ENCODE data around the gene SPSB4.
"Not testable (repeated sequence)": the region's sequence is repeated elsewhere in the genome, so short reads cannot be mapped to it uniquely, and the experiment has no call there.

Gene SPSB4

DNA sequence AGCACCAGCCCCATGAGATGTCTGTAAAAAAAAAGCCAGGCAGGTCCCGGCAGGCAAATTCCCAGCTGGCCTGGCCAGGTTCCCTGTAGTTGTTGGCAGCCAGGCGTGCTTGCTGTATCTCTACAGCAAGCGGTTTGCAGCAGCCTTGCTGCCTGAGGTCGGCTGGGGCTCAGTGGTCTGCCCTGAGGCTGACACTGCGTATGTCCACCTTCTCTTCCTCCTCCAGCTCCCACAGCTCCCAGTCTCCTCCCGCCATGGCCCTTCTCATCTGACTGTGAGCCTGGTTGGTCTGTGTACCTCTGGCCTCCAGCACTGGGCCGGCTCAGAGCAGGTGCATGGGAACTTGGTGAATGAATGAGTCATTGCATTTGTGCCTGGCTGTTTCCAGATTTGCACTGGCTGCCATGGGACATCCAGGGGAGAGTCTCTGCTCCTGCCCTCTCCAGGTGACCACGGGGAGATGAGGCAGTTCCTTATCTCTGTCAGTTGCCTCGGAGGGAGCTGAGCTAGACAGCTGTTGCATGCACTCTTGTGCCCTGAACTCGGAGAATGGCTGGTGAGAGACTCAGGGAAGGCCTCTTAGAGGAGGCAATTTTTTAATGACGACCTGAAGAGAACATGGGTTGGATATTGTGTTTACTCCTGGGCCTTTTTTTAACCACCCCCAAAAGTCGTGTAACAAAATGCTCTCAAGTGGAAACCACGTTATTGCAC is 43.0 kb downstream of the SPSB4 start:
- peak in 28 of 58 donors; percentile 4 to 47 (median 20) for DNase-seq

DNA sequence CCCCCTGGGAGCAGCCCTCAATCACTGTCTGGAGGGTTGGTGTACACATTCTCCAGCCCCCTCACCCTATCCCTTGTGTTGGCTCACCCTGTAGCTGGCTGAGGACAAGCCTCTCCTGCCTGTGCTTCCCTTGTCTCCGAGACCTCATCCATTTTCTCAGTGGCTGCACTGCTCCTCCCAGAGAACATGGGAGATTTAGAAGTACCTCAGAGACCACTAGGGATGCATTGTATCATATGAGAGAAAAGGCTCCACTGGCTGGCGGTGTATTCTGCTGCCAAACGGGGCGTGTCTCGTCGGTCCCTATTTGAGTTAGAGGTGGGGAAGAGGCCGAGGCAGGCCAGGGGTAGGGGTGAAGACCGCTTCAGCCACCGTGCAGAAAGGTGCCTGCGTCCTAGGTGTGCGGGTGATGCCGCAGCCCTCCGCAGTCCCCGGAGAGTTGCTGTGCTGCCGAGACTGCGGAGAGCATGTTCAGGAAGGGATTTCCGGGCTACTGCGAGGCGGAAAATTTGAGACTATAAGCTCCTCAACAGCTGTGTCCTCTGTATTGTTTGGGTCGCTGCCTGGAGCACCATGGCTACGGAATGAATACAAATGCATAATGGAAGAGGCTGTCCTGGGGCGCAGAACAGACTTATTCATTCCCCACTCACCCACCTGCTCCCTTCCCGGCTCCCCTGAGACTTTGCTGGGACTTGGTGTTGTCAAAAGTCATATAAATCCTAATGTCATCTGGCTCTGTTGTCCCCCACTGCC is 43.8 kb downstream of the SPSB4 start:
- peak in 20 of 58 donors; percentile 7 to 66 (median 24) for DNase-seq

DNA sequence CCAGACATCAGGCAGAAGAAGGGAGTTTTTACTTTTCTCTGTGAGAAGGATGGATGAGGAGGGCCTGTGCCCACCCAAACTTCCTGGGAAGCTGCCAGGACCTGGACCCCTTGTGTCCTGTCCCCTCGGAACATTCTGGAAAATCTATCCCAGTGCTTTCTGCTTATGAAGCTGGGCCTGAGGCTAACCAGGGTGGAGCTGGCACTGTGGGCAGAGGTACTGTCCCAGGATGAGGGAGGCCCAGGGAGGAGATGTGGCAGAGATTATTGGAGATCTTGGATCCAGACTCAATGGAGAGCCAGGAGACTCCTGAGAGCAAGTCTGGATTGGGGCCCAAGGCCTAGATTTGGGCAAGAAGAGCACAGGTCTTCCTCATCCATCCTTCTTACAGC is 44.4 kb downstream of the SPSB4 start:
- no peak for DNase-seq

DNA sequence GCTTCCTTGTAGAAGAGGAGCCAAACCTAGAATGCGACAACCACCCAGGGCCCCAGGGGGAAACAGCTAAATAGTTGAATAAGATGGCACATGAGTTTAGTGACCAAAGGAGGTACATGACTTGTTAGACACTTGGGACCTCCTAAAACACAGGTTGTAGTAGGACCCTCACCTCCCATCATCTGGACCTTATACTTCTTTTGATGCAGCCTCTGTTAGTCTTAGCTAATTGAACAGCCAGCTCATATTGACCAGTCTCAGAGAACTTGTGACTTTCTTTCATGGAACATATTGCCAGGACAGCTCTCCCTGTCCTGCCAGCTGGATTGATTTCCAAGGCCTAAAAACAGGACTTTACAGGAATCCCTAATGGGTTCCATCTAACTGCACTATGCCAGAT is 45.0 kb downstream of the SPSB4 start:
- DNase-seq = no peak

DNA sequence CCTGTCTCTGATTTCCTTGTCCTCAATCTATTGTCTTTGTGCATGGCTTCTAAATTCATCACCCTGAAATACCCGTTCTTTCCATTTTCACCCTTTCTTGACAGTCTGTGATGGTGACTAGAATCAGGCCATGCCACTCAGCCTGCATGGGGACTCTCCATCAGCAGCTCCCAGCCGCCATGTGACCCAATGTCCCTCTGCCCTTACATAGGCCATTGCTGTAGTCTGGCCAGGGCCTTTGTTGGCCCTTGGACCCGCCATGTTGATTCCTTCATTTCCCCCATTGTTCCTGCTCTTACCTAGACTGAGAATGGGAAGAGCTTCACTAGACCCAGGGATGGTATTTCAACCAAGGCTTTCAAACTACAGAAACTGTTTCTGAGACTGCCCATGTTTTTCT is 45.8 kb downstream of the SPSB4 start:
- DNase-seq = no peak

DNA sequence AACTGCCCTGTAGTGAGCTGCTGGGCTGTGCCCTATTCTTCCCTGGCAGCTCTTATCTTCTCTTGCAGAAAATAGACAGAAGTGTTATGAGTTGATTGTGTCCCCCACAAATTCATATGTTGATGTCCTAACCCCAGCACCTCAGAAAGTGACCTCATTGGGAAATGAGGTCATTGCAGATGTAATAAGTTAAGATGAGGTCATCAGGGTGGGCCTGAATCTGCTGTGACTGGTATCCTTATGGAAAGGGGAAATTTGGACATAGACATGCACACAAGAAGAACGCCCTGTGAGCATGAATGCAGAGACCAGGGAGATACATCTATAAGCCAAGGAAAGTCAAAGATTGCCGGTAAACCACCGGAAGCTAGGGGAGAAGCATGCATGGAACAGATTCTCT is 49.0 kb downstream of the SPSB4 start:
- DNase-seq = no peak

DNA sequence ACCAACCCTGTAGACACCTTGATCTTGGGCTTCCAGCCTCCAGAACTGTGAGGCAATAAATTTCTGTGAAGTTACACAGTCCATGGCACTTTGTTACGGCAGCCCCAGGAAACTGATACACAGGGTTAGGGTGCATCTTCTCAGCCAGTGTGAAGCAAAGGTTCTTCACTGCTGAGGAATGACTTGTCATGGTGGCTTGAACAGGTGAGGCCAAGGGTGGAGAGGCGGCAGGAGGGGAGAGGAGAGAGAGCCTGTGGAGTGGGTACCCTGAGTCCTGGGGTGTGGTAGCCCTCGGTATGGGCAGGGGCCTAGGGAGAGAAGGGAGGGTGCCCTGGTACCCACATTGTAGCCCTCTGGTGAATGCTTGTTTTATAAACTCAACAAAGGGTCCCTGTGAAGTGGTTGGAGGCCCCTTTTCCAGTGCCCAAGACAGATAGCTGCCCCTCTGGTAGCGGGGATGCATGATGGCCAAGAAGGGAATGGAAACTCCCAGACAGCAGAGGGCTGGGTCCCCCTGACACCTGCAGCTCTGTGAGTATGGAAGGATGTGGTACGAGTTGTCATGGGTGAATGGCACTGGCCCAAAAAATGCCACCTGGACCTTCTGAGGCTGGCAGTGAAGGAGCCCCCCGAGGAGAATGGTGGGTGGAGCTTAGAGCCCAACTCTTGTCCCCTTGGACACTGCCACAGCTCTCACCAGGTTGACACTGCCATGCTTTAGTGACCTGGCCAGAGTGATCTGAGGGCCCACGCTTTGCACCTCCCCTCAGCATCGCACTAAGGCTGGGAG is 49.6 kb downstream of the SPSB4 start:
- DNase-seq = no peak

DNA sequence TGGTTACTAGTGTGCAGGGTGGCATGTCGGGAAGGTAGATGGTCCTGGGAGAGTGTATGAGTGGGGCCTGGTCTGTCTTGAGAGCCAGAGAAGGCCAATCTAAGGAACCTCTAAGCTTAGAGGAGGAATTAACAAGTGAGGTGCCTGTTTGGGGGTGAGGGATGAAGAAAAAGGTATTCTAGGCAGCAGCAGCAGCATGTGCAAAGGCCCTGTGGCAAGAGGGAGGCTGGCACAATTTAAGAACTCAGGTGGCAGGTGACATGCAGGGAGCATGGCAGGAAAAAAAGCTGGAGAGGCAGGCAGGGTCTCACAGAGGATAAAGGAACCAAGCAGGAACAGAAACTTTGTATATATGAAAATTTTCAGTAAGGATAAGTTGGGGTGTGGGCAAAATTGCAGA is 51.2 kb downstream of the SPSB4 start:
- DNase-seq = no peak

DNA sequence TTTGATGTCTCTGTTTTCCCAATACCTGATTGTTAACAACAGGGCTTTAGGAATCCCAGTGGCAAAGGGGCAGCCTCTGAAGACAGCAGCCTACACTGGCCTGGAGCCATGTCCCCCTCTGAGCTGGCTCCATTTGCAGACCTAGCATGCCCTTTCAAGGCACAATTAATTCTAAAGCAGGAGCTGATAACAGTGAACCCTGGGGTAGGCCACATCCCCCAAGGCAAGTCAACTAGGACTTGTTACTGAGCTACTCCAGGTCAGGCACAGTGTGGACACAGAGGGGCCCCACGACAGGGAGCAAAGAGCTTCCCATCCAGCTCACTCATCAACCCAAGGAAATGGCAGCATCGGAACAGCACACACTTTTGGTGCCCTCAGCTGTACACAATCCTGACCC is 51.9 kb downstream of the SPSB4 start:
- no peak for DNase-seq

DNA sequence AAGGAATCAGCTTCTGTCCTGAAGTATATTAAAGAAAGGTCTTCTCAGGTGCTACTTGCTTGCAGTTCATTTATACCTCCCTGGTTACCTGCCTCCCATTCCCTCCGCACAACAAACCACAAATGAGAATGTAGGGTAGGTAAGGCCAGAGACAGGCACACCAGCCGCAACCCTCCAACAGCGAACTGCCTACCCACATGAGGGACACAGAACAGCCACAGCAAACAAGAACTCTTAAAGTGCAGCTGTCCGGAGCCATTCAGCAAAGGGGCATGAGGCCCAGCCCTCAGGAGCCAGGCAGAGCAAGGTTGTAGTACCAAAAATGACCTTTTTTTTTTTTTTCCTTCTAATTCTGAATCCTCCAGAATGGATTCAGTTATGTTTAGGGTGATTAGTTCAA is 52.4 kb downstream of the SPSB4 start:
- no peak for DNase-seq

DNA sequence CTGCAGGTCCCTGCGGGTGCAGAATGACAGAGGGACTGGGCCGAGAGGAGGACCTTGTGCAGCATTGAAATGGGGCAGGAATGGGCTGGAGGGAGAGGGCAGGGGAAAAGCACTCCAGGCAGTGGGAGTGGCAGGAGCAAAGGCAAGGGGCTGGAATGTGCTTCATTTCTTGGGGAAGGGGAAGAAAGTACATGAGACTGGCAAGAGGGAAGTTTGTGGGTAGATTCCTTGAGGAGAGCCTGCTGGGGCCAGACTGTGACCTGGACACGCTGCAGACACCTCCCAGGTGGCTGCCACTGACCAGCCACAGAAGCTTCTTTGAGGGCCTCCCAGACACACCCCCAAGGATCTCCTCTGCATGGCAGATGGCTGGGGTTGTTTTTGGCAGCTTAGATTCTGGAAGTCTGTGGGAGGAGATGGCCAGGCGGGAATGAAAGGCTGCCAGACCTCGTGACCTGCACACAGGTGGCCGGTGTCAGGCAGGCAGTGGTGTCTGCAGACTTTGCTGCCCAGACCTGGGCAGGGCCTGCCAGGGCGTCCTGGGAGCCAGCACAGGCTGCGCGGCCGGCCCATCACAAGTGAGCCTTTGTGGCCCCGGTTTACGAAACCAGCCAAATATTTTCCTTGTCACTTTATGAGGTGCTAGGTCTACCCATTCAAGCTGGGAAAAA is 53.1 kb downstream of the SPSB4 start:
- DNase-seq = peak in 5 of 58 donors; percentile 7 to 23 (median 17)

DNA sequence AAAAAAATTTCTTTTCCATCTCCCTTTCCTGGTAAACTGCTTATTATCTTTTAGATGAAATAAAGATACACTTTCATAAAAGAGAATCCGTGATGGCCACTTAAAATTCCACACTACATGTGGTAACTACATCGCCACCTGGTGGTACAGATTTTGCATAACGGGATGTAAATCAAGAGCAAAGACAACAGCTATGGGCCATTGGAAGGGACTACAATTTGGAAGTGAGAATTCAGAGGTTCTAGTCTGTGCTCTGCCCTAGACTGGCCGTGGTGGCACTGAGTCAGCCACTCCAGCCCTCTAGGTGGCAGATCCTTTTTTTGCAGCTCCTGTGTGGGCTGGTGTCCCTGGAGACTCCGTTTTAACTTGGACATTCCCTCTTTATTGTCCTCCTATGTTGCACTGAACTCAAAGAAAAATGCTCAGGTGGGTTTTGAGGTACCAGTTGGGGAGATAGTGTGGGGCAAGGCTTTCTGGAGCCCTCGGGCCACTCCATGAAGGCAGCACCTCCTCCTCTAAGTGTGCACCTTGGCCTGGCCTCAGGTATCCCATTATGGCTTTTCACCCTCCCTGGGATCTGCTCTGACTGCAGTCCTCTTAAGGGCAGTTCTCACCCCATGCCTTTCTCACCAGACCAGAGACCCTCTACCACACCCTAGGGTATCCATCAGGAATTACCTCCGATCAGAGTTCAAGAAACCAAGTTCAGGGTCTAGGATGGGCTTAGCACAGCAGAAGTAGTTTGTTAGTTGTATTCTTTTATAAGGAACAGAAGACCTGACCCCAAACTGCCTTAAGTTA is 54.9 kb downstream of the SPSB4 start:
- DNase-seq = peak in 38 of 58 donors; percentile 6 to 81 (median 34)

DNA sequence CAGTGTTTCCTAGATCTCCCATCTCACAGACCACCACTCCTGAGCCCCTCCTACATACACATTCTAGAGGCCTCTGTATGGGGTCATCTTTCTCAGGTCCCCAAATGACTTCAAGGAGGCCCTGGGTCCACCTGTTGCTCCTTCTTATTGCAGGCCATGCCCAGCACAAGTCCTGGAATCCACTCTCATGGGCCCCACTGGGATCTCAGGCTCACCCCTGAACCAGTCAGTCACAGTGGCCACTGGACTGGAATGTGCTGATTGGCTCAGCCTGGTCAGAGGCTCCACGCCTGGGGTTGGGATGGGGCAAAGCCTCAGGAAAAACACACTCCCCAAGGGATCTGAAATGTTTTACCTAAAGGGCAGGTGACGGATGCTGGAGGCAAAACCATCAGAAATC is 55.7 kb downstream of the SPSB4 start:
- DNase-seq = no peak

DNA sequence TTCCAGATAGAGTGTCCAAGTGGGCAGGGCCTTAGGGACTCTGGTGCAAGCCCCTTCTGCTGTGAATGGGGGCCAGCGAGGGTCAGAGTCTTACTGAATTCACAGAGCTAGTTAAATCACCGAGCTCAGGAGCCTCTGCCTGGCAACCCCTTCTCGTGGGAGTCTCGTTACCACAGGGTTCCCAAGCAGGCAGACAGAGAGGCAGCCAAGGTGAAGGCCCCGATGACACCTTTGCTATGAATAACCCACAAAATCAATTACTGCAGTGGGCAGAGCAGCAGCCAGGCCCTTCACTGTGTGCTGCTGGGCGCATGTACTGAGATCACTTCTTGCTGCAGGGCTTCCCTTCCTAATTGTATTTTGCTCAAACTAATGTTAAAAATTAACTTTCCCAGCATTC is 56.9 kb downstream of the SPSB4 start:
- DNase-seq = no peak

DNA sequence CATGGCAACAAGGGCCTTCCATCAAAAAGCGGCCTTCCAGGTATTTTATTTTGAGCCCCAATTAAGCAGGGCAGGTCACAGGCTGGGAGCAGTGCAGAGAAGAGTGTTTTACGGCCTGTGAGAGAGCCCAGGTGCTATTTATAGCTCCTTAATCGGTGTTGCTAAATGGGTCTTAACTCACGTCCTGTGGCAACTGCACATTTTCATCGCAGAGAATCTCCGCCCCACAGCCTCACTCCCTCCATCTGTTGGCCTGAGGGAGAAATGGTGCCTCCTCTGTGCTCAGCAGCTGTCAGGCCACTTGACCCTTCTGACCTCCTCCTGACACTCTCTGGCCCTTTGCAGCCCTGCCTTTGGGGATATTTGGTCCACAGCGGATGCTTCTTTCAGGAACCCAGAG is 58.6 kb downstream of the SPSB4 start:
- DNase-seq = no peak

DNA sequence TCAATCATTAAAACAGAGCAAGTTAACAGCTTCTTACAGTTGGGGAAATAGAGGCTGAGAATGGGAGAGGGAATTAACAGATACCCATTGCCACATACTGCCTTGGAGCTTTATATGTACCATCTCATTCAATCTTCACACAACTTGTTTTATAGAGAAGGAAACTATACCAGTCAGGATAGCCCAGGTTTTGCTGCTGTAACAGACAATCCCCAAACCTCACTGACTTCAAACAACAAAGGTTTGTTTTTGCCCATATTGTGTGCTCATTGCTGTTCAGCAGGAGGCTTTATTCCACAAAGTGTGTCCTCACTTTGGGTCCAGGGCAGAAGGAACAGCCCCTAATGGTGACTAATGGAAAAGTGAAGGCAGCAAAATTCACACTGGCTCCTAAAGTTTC is 59.2 kb downstream of the SPSB4 start:
- DNase-seq = no peak

DNA sequence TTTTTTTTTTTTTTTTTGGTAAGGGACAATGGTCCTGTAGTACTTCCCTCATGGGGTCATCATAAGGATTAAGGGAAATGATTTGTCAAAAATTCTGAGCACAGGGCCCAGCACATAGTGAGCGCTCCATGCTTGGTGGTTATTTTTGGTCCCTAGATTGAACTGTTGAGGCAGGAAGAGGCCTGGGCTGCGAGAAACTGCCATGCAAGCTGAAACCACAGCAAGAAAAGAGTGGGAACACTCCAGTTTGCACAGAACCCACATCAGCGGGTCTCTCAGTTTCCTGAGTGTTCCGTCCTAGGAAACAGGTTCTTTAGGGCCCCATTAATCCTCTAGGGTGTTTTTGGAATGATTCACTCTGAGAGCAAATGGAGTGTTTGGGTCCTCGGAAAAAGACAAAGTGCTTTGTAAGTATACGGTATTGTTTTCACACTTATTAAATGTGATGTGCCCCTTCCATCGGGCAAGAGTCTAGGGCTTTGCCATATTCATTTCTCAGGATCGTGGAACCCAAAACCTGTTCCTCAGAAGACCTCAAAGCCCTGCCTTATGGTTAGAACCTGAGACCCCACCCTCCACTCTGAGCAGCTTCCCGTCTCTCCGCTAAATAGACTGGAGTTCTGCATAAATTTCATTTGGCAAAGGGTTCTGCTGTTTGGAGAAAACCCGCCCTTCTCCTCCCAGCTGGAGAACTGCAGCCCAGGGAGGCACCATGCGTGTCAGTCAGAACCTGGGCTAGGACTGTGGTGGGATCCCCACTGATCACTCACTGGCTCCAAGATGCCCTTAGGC is 60.4 kb downstream of the SPSB4 start:
- DNase-seq = no peak

DNA sequence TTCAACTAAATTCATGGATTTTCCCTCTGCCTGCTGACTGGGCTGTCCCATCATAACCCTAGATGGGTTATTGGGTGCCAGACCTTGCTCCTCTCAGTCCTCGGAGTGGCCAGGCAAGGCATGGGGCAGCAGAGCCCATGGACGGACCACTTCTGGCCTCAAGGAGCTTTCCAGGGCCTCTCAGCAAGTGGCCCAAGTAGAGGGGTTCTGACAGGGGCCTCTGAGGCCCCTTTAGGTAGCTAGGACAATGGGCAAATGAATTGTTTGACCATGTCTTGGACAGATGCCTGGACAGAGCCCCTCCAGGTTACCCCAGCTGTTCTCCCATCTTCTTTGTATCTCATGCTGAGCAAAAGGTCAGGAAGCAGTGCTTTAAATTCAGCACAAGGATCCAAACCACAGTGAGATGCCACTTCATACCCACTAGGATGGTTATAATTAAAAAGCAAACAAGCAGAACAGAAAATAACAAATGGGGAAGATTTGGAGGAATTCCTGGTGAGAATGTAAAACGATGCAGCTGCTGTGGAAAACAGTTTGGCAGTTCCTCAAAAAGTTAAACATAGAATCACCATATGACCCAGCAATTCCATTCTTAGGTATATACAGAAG is 61.6 kb downstream of the SPSB4 start:
- no peak for DNase-seq

DNA sequence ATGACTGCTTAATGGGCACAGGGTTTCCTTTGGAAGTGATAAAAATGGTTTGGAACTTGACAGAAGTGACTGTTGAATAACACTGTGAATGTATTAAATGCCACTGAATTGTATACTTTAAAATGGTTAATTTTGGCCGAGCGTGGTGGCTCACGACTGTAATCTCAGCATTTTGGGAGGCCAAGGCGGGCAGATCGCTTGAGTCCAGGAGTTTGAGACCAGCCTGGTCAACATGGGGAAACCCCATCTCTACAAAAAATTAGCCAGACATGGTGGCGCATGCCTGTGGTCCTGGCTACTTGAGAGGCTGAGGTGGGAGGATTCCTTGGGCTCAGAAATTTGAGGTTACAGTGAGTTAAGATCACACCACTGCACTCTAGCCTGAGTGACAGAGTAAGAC is 62.5 kb downstream of the SPSB4 start:
- DNase-seq = not testable (repeated sequence)

All from anterior cingulate cortex (tissue), 58 donors.